Body of pancreas (tissue), 4 donors: Measurements from ENCODE around the gene VSTM4.

Experiments used
- CTCF ChIP-seq, 7 experiments: fragments of 450-650 bp in 4 of 7; fragments of 200-600 bp in 3 of 7; sonication (generic) in 3 of 7; IDR thresholded peaks; one replicate each; pipeline ENCODE4 v1.5.1; 2016 to 2019; ENCODE audit warnings: antibody characterized with exemption in 7 of 7
- POLR2A ChIP-seq, 3 donors: fragments of 450-650 bp; IDR thresholded peaks; one replicate each; pipeline ENCODE4 v1.6.1; 2016; ENCODE audit warnings: antibody characterized with exemption in 3 of 3, mild to moderate bottlenecking in 2 of 3

- TF ChIP-seq CTCF (IDR thresholded peaks at IDR 0.05) (no peak), POLR2A (IDR thresholded peaks at IDR 0.05) (no peak)
Observed at GRCh38 chr10:49104323-49104722, 11.0 kb downstream of the VSTM4 start.
